CD4-positive, alpha-beta T cell treated with Interleukin-2 at 100 ng/mL for 4 hours (primary cell): Measurements from ENCODE around the gene CLTCL1.

Experiments
- DNase-seq: peaks from one replicate; pipeline ENCODE4 v3.0.0-alpha.2; 2020; ENCODE audit warnings: low spot score

CLTCL1 gene

GRCh38 chr22:19150482-19151328 lies 140.8 kb downstream of the CLTCL1 start:
- no peak for DNase-seq

GRCh38 chr22:19149991-19150390 lies 141.5 kb downstream of the CLTCL1 start, which contains the start of gene GSC2:
GSC2 (minus strand) TSS chr22:19150292; CDS start chr22:19150283, 9 bp downstream.
- DNase-seq, result no peak

DNA sequence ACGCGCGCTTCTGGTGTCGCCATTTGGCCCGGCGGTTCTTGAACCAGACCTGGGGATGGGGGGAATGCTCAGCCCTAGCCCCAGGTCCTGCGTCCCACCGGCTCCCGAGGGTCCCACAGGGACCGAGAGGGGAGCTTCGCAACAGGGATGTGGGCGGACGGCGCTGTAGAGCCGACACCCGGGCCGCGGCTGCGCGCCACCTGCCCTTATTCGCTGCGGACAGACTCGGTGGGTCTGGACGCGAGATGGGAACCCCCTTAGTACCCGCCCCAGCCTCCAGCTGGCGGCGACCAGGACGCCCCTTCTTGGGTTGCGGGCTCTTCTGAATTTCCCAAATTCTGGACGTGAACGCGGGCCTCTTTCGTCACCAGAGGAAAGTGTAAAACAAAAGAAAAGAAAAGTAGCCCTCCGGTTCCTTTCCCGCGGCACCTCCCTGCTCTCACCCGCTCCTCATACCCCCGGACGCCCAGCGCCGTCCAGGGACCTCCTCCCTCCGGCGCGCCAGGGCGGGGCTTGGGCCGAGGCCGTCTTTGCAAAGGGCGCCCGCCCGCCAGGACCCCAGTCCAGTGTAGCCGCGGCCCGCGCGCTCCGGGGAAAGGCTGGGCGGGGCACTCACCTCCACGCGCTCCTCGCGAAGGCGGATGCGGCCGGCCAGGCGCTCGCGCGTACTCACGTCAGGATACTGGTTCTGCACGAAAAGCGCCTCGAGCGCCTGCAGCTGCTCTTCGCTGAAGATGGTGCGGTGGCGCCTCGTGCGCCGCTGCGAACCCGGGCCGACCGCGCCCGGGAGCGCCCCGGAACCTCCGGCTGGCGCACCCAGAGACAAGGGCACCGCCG lies 142.3 kb downstream of the CLTCL1 start:
- peak; percentile 14 for DNase-seq

- no peak for DNase-seq
Measured at GRCh38 chr22:19148417-19149046, 143.0 kb downstream of the CLTCL1 start.

DNA sequence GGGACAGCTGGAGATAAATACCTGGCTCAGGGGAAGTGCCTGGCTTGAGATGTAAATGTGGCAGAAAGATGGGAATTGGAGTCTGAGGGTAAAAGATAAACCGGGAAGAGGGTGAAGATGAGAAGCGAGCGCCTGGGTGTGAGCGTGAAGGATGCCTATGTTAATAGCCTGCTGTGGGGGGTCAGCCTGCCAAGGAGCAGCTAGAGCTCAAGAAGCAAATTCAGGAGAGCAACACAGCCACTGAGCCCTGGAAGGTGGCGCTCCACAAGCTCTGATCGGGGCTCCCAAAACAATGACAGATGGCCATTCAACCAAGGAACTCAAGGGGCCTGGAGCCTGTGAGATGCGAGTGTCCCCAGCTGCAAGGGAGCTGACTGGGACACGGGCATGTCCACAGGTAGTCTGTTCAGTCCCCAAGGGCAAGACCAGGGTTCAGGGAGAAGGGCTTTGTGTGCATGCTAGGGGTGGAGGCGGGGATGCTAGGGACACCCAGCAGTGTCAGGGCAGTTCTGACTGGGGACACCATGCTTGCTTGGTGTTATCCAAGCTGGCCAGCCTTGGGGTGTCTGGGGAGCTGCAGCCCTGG lies 144.2 kb downstream of the CLTCL1 start:
- no peak for DNase-seq

- no peak for DNase-seq
Measured at GRCh38 chr22:19146215-19146968, 145.1 kb downstream of the CLTCL1 start.

GRCh38 chr22:19143967-19144400 lies 147.5 kb downstream of the CLTCL1 start:
- DNase-seq, result peak; percentile 39

- DNase-seq, result no peak
Measured at GRCh38 chr22:19143212-19143611, 148.3 kb downstream of the CLTCL1 start.

- no peak for DNase-seq
Measured at GRCh38 chr22:19142394-19142793, 149.1 kb downstream of the CLTCL1 start.

GRCh38 chr22:19139974-19140373 lies 151.5 kb downstream of the CLTCL1 start:
- no peak for DNase-seq

GRCh38 chr22:19139001-19139356 lies 152.5 kb downstream of the CLTCL1 start:
- DNase-seq, result no peak

GRCh38 chr22:19138217-19139000 lies 153.1 kb downstream of the CLTCL1 start:
- DNase-seq, result no peak

- DNase-seq, result no peak
Measured at GRCh38 chr22:19137384-19138216, 153.9 kb downstream of the CLTCL1 start.

GRCh38 chr22:19136915-19137314 lies 154.6 kb downstream of the CLTCL1 start:
- no peak for DNase-seq

GRCh38 chr22:19134874-19135273 lies 156.6 kb downstream of the CLTCL1 start:
- no peak for DNase-seq

DNA sequence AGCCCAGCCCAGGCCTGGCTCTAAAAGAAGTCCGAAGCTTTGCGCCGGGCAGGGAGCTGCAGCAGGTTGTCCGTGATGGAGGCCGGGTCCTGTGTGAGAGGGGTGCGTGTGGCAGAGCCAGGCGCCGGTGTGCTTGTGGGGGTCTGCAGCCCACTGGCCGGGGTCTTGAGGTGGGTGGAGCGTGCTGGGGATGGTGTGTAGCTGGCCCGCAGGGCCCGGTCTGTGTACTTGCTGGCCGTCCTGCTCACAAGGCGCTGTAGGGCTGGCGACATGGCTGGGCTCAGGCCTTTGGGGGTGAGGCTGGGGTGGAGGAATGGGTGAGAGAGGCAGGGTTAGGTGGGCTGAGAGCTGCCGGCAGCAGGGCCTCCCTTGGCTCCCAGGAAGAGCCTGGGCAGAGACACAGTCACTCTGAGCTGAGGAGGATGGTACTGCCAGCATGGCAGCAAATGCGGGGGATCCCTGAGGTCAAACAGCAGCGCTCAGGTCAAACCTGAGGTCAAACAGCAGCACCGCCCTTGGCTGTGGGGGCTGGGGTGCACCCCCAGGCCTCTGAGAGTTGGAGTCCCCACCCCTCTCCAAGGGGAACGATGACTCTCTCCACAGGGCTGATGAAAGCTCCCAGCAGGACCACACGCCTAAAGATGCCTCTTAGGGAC lies 157.2 kb downstream of the CLTCL1 start:
- no peak for DNase-seq

GRCh38 chr22:19133561-19133960 lies 158.0 kb downstream of the CLTCL1 start:
- no peak for DNase-seq

DNA sequence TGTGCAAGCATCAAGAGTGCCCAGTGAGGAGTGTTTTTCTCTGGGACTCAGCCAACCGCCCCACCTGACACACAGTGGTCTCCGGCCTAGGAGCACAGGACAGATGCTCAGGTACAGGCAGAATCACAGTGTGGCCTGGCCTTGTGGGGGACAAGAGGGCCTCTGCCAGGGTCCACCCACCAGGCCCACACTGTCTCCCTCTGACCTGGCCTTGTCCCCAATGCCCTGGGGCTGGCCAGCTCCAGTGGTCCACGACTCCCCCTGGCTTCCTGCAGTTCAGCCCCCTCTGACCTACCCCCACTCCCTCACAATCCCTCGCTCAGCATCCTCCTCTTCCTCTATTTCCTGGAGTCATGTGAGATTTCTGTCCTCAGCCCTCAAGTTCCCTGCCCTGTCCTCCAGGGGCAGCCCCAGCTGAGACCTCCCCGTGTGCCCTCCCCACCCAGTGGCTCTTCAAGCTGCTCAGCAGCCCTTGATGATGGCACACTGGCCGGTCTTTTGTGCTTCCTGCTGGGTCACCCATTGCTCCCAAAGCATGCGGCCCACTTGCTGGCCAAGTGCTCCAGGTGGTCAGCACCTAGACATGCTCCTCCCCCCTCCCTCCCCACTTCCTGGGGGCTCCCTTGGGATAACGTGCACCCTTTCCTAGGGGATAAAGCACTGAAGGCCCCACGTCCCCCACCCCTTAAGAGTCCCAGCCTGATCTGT lies 158.7 kb downstream of the CLTCL1 start:
- no peak for DNase-seq

DNA sequence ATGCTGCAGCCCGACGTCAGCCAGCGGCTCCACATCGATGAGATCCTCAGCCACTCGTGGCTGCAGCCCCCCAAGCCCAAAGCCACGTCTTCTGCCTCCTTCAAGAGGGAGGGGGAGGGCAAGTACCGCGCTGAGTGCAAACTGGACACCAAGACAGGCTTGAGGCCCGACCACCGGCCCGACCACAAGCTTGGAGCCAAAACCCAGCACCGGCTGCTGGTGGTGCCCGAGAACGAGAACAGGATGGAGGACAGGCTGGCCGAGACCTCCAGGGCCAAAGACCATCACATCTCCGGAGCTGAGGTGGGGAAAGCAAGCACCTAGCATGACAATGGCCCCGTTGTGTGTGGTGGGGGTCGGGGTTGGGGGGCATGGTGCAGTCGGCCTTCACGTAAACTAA lies 159.4 kb downstream of the CLTCL1 start:
- DNase-seq, result no peak
